H54 (cell line): Measurements from ENCODE around the gene LINC01488.

Experiments used
- DNase-seq: peaks from one replicate; pipeline ENCODE4 v3.0.0; 2011; ENCODE audit warnings: low spot score, mixed read lengths; ENCODE audit not compliant: insufficient read length
- FAIRE-seq: peaks from 3 replicates; lab custom pipeline; 2011; peaks lifted over from hg19 to GRCh38; lab: Jason Lieb, UNC
- POLR2A ChIP-seq: IDR thresholded peaks from 2 replicates; pipeline ENCODE4 v1.6.1; 2011; ENCODE audit warnings: low read depth, mild to moderate bottlenecking, low read length

Gene LINC01488

GRCh38 chr11:69473276-69473845 lies 8.1 kb upstream of the LINC01488 start:
- no peak for TF ChIP-seq POLR2A
- FAIRE-seq = no peak
- no peak for DNase-seq

GRCh38 chr11:69474736-69475135 lies 6.7 kb upstream of the LINC01488 start:
- TF ChIP-seq POLR2A = no peak
- DNase-seq (no peak), FAIRE-seq (no peak)

- no peak for TF ChIP-seq POLR2A
- no peak for DNase-seq
- FAIRE-seq = no peak
Observed at GRCh38 chr11:69475141-69475865, 6.2 kb upstream of the LINC01488 start.

GRCh38 chr11:69475866-69476471 lies 5.5 kb upstream of the LINC01488 start:
- no peak for DNase-seq
- FAIRE-seq = no peak
- no peak for TF ChIP-seq POLR2A

- FAIRE-seq = no peak
- DNase-seq = no peak
- no peak for TF ChIP-seq POLR2A
Observed at GRCh38 chr11:69476509-69476961, 4.9 kb upstream of the LINC01488 start.

GRCh38 chr11:69477086-69477485 lies 4.4 kb upstream of the LINC01488 start:
- DNase-seq (no peak), FAIRE-seq (no peak)
- TF ChIP-seq POLR2A = no peak

- TF ChIP-seq POLR2A = no peak
- FAIRE-seq = no peak
Observed at GRCh38 chr11:69479591-69480271, 1.7 kb upstream of the LINC01488 start.

GRCh38 chr11:69480547-69481392 lies 693 bp upstream of the LINC01488 start:
- FAIRE-seq (no peak), DNase-seq (no peak)
- TF ChIP-seq POLR2A = no peak

More at GRCh38 chr11:69479591-69480271, 1.7 kb upstream of the LINC01488 start:
- no peak for DNase-seq

- FAIRE-seq (no peak), DNase-seq (no peak)
- TF ChIP-seq POLR2A = no peak
Observed at GRCh38 chr11:69482322-69482721, 859 bp downstream of the LINC01488 start.

- FAIRE-seq (no peak), DNase-seq (no peak)
- no peak for TF ChIP-seq POLR2A
Observed at GRCh38 chr11:69483170-69483569, 1.7 kb downstream of the LINC01488 start.

GRCh38 chr11:69483691-69484426 lies 2.4 kb downstream of the LINC01488 start:
- TF ChIP-seq POLR2A = no peak
- FAIRE-seq = no peak
- DNase-seq = no peak

- FAIRE-seq (no peak), DNase-seq (no peak)
Observed at GRCh38 chr11:69484427-69485259, 3.2 kb downstream of the LINC01488 start.

More at GRCh38 chr11:69484427-69485259, 3.2 kb downstream of the LINC01488 start:
- no peak for TF ChIP-seq POLR2A
